ENCODE measurements around the gene MRPL27.

Gene MRPL27

GRCh38 chr17:50359998-50360461, 13.0 kb downstream of the MRPL27 start:
- no peak for DNase-seq

GRCh38 chr17:50359005-50359699, 13.8 kb downstream of the MRPL27 start:
- no peak for DNase-seq

GRCh38 chr17:50358177-50358576, 14.8 kb downstream of the MRPL27 start:
- DNase-seq: no peak

GRCh38 chr17:50356892-50357510, 16.0 kb downstream of the MRPL27 start:
- DNase-seq: no peak

- DNase-seq: no peak
Observed at GRCh38 chr17:50356418-50356817, 16.6 kb downstream of the MRPL27 start.

GRCh38 chr17:50355701-50356341, 17.2 kb downstream of the MRPL27 start:
- DNase-seq: no peak

GRCh38 chr17:50355336-50355700, 17.7 kb downstream of the MRPL27 start:
- no peak for DNase-seq

- DNase-seq: no peak
Observed at GRCh38 chr17:50354776-50355175, 18.2 kb downstream of the MRPL27 start.

GRCh38 chr17:50354198-50354597, 18.8 kb downstream of the MRPL27 start:
- DNase-seq: no peak

- DNase-seq: no peak
Observed at GRCh38 chr17:50353600-50354195, 19.3 kb downstream of the MRPL27 start.

GRCh38 chr17:50352693-50353599, 20.0 kb downstream of the MRPL27 start:
- DNase-seq: no peak

- DNase-seq: no peak
Observed at GRCh38 chr17:50352072-50352692, 20.8 kb downstream of the MRPL27 start.

- no peak for DNase-seq
Observed at GRCh38 chr17:50350733-50351132, 22.3 kb downstream of the MRPL27 start.

GRCh38 chr17:50349243-50349600, 23.8 kb downstream of the MRPL27 start:
- DNase-seq: no peak

GRCh38 chr17:50348522-50349242, 24.3 kb downstream of the MRPL27 start:
- DNase-seq: no peak

- DNase-seq: no peak
Observed at GRCh38 chr17:50347894-50348291, 25.1 kb downstream of the MRPL27 start.

GRCh38 chr17:50347117-50347893, 25.7 kb downstream of the MRPL27 start:
- no peak for DNase-seq

- DNase-seq: peak; percentile 66
Observed at GRCh38 chr17:50346313-50347116, 26.5 kb downstream of the MRPL27 start.

GRCh38 chr17:50345432-50346312, 27.3 kb downstream of the MRPL27 start, which contains the start of gene XYLT2:
TSS of gene XYLT2 (plus strand) at chr17:50346126. CDS start at chr17:50346141, 15 bp downstream.
- DNase-seq: peak; percentile 94
